Endothelial cell of umbilical vein (primary cell): ENCODE results near the gene NIPA2. TPM values are rescaled to one million over a fixed set of nuclear protein-coding genes. Genes with fewer than 3 reads are reported as not detected.

Experiments used
- BruUV-seq: library from RNA; stranded (reverse); fragments of 400-500 nt; replicated peaks from 2 replicates; lab custom pipeline; 2021; lab: Mats Ljungman, UMichigan
- CTCF ChIA-PET: fragments of 300-600, 350-600 bp; sonication (Branson Sonifier 250); formaldehyde crosslinking; loops from one replicate; lab custom pipeline; 2021; ENCODE audit warnings: antibody characterized with exemption, inconsistent platforms; lab: Charles Lee
- POLR2A ChIA-PET: fragments of 300-600, 350-600 bp; sonication (Branson Sonifier 250); formaldehyde crosslinking; loops from one replicate; lab custom pipeline; 2021; ENCODE audit warnings: antibody characterized with exemption, inconsistent platforms; lab: Charles Lee
- DNase-seq: peaks from one replicate; pipeline ENCODE4 v3.0.0-alpha.2; 2011; ENCODE audit warnings: low read depth, low spot score
- FAIRE-seq: peaks from 2 replicates; lab custom pipeline; 2011; peaks lifted over from hg19 to GRCh38; lab: Jason Lieb, UNC
- H2AFZ ChIP-seq: 2 replicates; pipeline ENCODE4 v1.6.0; 2012; ENCODE audit warnings: low read depth, low read length, control low read depth, inconsistent platforms
- H3K27ac ChIP-seq: 2 replicates; pipeline ENCODE4 v1.5.1; 2011; ENCODE audit warnings: low read depth, mild to moderate bottlenecking, control low read depth, low read length, moderate library complexity; ENCODE audit not compliant: insufficient read depth
- H3K27me3 ChIP-seq, 2 experiments: 2 replicates each; pipeline versions ENCODE4 v1.6.0 to v1.6.1; 2011; ENCODE audit warnings: low read length in 2 of 2, mixed read lengths in 1 of 2; ENCODE audit not compliant: control insufficient read depth in 2 of 2, insufficient read depth in 2 of 2
- H3K36me3 ChIP-seq, 2 experiments: 2 replicates in 1 of 2; 3 replicates in 1 of 2; pipeline ENCODE4 v1.5.1; 2011; ENCODE audit warnings: low read length in 2 of 2, mild to moderate bottlenecking in 1 of 2, moderate library complexity in 1 of 2; ENCODE audit not compliant: control insufficient read depth in 2 of 2, insufficient read depth in 2 of 2; ENCODE audit errors: extremely low read depth in 1 of 2
- H3K4me1 ChIP-seq: 3 replicates; pipeline ENCODE4 v1.5.1; 2011; ENCODE audit warnings: mild to moderate bottlenecking, low read length; ENCODE audit not compliant: control insufficient read depth, insufficient read depth; ENCODE audit errors: extremely low read depth
- H3K4me2 ChIP-seq: 2 replicates; pipeline ENCODE4 v1.6.1; 2011; ENCODE audit warnings: low read length, control low read depth, mixed read lengths; ENCODE audit not compliant: insufficient read depth
- H3K4me3 ChIP-seq, 3 experiments: fragments of 200-600 bp in 1 of 3; sonication (generic), shearing (Covaris generic) in 1 of 3; replicated peaks in 1 of 3; 2 replicates each; pipeline ENCODE4 v1.5.1; 2011 to 2016; ENCODE audit warnings: control low read depth in 3 of 3, low read length in 3 of 3, mild to moderate bottlenecking in 2 of 3, inconsistent platforms in 1 of 3, low read depth in 1 of 3, moderate library complexity in 1 of 3; ENCODE audit not compliant: insufficient read depth in 1 of 3
- H3K79me2 ChIP-seq: 2 replicates; pipeline ENCODE4 v1.6.0; 2012; ENCODE audit warnings: low read length, inconsistent platforms; ENCODE audit not compliant: control insufficient read depth, insufficient read depth
- H3K9ac ChIP-seq: replicated peaks from 2 replicates; pipeline ENCODE3; 2011; ENCODE audit warnings: low read length, control low read depth; ENCODE audit not compliant: insufficient read depth; ENCODE audit errors: extremely low read depth
- H3K9me1 ChIP-seq: replicated peaks from 3 replicates; pipeline ENCODE4 v1.6.0; 2011; ENCODE audit warnings: mild to moderate bottlenecking, low read length; ENCODE audit not compliant: control insufficient read depth, insufficient read depth; ENCODE audit errors: extremely low read depth
- H3K9me3 ChIP-seq: replicated peaks from 2 replicates; pipeline ENCODE4 v1.5.1; 2012; ENCODE audit warnings: low read length, inconsistent platforms; ENCODE audit not compliant: control insufficient read depth, insufficient read depth
- H4K20me1 ChIP-seq: replicated peaks from 2 replicates; pipeline ENCODE3; 2011; ENCODE audit warnings: mild to moderate bottlenecking, low read length; ENCODE audit not compliant: control insufficient read depth, insufficient read depth; ENCODE audit errors: extremely low read depth
- EZH2 ChIP-seq: IDR thresholded peaks from 2 replicates; pipeline ENCODE4 v1.6.1; 2012; ENCODE audit warnings: borderline replicate concordance, low read depth, mild to moderate bottlenecking, moderate library complexity, low read length, inconsistent platforms; ENCODE audit not compliant: severe bottlenecking
- FOS ChIP-seq: IDR thresholded peaks from 2 replicates; pipeline ENCODE4 v1.6.1; 2011; ENCODE audit warnings: mild to moderate bottlenecking, low read length, moderate library complexity, borderline replicate concordance; ENCODE audit not compliant: insufficient read depth
- JUN ChIP-seq: IDR thresholded peaks from 2 replicates; pipeline ENCODE4 v1.6.1; 2011; ENCODE audit warnings: borderline replicate concordance, low read depth; ENCODE audit not compliant: insufficient read length, insufficient read depth
- POLR2A ChIP-seq: IDR thresholded peaks from 2 replicates; pipeline ENCODE4 v1.6.1; 2012; ENCODE audit warnings: low read depth, mild to moderate bottlenecking, control low read depth, low read length
- POLR2AphosphoS5 ChIP-seq: IDR thresholded peaks from 2 replicates; pipeline ENCODE4 v1.6.1; 2012; ENCODE audit warnings: low read depth, mild to moderate bottlenecking, control low read depth, low read length, moderate library complexity; ENCODE audit not compliant: insufficient read depth
- dilution Hi-C: fragments of 300-500 bp; cut with MboI; formaldehyde crosslinking; loops from one replicate; pipeline ENCODE4 v1.15.0; 2019; ENCODE audit warnings: low sequenced_read_pairs; ENCODE audit not compliant: extremely low pct_ligation_motif_present
- intact Hi-C: fragments of 100-400 bp; cut with micrococcal nuclease; formaldehyde crosslinking; loops from one replicate; pipeline ENCODE4 v1.10.0; 2022
- polyA plus RNA-seq, 4 experiments: library from polyadenylated mRNA; depleted of rRNA in 3 of 4; stranded (reverse) in 3 of 4; unstranded in 1 of 4; fragments of >200 nt; gene quantifications; 2 replicates each; pipeline versions ENCODE4 v1.2.1 to v1.2.3, GENCODE V29; 2011 to 2012; ENCODE audit warnings: missing spikeins in 1 of 4
- total RNA-seq: library from RNA; stranded (reverse); gene quantifications from 2 replicates; pipeline ENCODE4 v1.2.3, GENCODE V29; 2021
- TF ChIP-seq, protein P1 (sequence below): IDR thresholded peaks from 2 replicates; pipeline ENCODE4 v1.6.1; 2011; ENCODE audit not compliant: insufficient read depth, insufficient read length
- TF ChIP-seq, protein P2 (sequence below), 2 donors: IDR thresholded peaks; 1 replicate in 1 of 2; 2 replicates in 1 of 2; pipeline ENCODE4 v1.5.1; 2011; ENCODE audit warnings: low read length in 2 of 2, mild to moderate bottlenecking in 2 of 2, moderate library complexity in 2 of 2, control low read depth in 1 of 2, inconsistent platforms in 1 of 2, low read depth in 1 of 2; ENCODE audit not compliant: insufficient read depth in 1 of 2; ENCODE audit errors: extremely low read depth in 1 of 2

NIPA2 gene
- total and polyA plus RNA-seq, 2 donors (not counting 3 experiments of a cell fraction or from before 2014, with no cell fraction given) = 55.2 to 75.7 TPM

DNA sequence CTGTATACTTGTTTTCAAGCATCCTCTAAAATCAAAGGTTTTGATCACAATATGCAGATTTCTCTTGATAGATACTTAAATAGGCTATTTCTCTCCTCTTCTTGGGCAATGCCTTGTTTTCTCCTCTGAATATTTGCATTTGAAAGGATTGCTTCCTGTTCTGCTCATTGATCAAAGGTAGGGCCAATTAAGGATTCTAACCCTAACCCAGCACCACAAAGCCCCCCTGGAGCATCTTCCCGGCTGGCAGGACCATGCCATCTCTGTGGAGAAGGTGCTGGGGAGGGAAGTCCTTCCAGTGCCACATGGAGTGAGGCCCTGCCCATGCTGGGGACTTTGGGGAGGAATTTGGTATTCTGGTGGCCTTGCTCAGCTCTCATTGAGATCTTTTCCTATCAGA, 11.3 kb upstream of the NIPA2 start:
- CTCF ChIA-PET = interaction anchor here (0.9 kb wide), 1 partner anchor 9 kb away, joined by 3 read pairs; no protein-coding TSS in a partner anchor
- no TSS peak for BruUV-seq

More for the DNA sequence above, 11.3 kb upstream of the NIPA2 start:
- Histone ChIP-seq H3K27ac (no peak overlapping the region), H3K4me3 (no peak overlapping the region), H2AFZ (no peak overlapping the region), H3K27me3 (no peaks in the 10 kb centered on the region), H3K9me1 (no peaks in the 10 kb centered on the region), H3K4me1 (no peaks in the 10 kb centered on the region), H4K20me1 (no peaks in the 10 kb centered on the region), H3K4me2 (no peak overlapping the region), H3K9me3 (no peaks in the 10 kb centered on the region), H3K36me3 (peaks cover 0 to 9% of the 10 kb centered on the region in 2 experiments), H3K79me2 (no peaks in the 10 kb centered on the region), H3K9ac (no peak overlapping the region)
- TF ChIP-seq, protein P1, sequence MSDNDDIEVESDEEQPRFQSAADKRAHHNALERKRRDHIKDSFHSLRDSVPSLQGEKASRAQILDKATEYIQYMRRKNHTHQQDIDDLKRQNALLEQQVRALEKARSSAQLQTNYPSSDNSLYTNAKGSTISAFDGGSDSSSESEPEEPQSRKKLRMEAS = no peak
- TF ChIP-seq EZH2 (no peak), JUN (no peak), POLR2AphosphoS5 (no peak), POLR2A (no peak), FOS (no peak)
- TF ChIP-seq, protein P2, sequence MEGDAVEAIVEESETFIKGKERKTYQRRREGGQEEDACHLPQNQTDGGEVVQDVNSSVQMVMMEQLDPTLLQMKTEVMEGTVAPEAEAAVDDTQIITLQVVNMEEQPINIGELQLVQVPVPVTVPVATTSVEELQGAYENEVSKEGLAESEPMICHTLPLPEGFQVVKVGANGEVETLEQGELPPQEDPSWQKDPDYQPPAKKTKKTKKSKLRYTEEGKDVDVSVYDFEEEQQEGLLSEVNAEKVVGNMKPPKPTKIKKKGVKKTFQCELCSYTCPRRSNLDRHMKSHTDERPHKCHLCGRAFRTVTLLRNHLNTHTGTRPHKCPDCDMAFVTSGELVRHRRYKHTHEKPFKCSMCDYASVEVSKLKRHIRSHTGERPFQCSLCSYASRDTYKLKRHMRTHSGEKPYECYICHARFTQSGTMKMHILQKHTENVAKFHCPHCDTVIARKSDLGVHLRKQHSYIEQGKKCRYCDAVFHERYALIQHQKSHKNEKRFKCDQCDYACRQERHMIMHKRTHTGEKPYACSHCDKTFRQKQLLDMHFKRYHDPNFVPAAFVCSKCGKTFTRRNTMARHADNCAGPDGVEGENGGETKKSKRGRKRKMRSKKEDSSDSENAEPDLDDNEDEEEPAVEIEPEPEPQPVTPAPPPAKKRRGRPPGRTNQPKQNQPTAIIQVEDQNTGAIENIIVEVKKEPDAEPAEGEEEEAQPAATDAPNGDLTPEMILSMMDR (IDR thresholded peaks at IDR 0.05; ENCODE audit: extremely low read depth in 1 of 2, insufficient read depth in 1 of 2, low read depth in 1 of 2, low read length in 2 of 2) = no peak
- POLR2A ChIA-PET = no interaction called here
- FAIRE-seq (no peak), DNase-seq (no peak)
- dilution Hi-C loops (no loop called here), intact Hi-C loops (no loop called here)
